AG04449 (cell line): Measurements from ENCODE around the gene RPS3.

Experiments used
- CTCF ChIA-PET: fragments of 350-600 bp; formaldehyde crosslinking; extraction: SDS; loops from one replicate; lab custom pipeline; 2021; ENCODE audit warnings: antibody characterized with exemption; lab: Yijun Ruan, JAX
- POLR2A ChIA-PET: fragments of 400-600, 350-600 bp; formaldehyde crosslinking; extraction: SDS; loops from one replicate; lab custom pipeline; 2020; ENCODE audit warnings: antibody characterized with exemption, inconsistent platforms; lab: Yijun Ruan, JAX
- DNase-seq: peaks from one replicate; pipeline ENCODE4 v3.0.0-alpha.2; 2010; ENCODE audit warnings: low read depth, low spot score
- H3K4me3 ChIP-seq: 2 replicates; pipeline ENCODE4 v1.5.1; 2011; ENCODE audit warnings: low read depth, mild to moderate bottlenecking, control low read depth, low read length
- TF ChIP-seq, protein P1 (sequence below): IDR thresholded peaks from one replicate; pipeline ENCODE4 v1.5.1; 2011; ENCODE audit warnings: mild to moderate bottlenecking, moderate library complexity, low read length, control low read depth, inconsistent platforms; ENCODE audit not compliant: insufficient read depth; ENCODE audit errors: missing control alignments

Gene RPS3

DNA sequence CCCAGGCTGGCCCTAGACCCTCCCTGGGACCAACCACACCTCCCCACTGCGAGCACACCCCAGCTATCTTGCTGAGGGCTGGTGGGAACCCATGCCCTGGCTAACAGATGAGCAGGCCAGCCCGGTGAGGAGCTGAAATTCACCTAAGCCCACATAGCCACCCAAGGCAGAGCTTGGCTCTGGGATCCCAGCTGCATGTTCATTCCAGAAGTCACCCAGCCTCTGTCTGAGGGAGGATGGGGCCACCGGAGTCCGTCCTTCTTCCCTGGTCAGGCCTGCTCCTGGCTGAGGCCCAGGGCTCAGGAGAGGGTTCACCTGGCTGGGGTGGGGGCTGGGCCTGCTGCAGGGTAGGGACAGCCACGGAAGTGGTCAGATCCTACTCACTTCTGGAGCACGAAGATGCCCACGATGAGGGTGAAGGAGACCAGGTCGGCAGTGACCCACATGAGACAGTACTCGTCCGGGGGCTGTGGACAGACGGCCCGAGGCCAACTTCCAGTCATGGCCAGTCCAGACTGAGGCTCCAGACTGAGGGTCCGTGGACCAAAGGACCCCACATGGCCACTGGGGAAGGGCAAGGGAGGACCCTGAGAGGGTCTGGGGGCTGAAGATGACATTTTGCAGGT is 40.3 kb downstream of the RPS3 start:
- DNase-seq: no peak
- TF ChIP-seq, protein P1, sequence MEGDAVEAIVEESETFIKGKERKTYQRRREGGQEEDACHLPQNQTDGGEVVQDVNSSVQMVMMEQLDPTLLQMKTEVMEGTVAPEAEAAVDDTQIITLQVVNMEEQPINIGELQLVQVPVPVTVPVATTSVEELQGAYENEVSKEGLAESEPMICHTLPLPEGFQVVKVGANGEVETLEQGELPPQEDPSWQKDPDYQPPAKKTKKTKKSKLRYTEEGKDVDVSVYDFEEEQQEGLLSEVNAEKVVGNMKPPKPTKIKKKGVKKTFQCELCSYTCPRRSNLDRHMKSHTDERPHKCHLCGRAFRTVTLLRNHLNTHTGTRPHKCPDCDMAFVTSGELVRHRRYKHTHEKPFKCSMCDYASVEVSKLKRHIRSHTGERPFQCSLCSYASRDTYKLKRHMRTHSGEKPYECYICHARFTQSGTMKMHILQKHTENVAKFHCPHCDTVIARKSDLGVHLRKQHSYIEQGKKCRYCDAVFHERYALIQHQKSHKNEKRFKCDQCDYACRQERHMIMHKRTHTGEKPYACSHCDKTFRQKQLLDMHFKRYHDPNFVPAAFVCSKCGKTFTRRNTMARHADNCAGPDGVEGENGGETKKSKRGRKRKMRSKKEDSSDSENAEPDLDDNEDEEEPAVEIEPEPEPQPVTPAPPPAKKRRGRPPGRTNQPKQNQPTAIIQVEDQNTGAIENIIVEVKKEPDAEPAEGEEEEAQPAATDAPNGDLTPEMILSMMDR: no peak
- ChIA-PET POLR2A (no interaction called here), CTCF (interaction anchor here (1.1 to 9.4 kb wide), 4 partner anchors 10 to 87 kb away, joined by 3 to 658 read pairs (median 7); partner anchors contain the start of gene GDPD5)
- H3K4me3 ChIP-seq: no peak overlapping the region

DNA sequence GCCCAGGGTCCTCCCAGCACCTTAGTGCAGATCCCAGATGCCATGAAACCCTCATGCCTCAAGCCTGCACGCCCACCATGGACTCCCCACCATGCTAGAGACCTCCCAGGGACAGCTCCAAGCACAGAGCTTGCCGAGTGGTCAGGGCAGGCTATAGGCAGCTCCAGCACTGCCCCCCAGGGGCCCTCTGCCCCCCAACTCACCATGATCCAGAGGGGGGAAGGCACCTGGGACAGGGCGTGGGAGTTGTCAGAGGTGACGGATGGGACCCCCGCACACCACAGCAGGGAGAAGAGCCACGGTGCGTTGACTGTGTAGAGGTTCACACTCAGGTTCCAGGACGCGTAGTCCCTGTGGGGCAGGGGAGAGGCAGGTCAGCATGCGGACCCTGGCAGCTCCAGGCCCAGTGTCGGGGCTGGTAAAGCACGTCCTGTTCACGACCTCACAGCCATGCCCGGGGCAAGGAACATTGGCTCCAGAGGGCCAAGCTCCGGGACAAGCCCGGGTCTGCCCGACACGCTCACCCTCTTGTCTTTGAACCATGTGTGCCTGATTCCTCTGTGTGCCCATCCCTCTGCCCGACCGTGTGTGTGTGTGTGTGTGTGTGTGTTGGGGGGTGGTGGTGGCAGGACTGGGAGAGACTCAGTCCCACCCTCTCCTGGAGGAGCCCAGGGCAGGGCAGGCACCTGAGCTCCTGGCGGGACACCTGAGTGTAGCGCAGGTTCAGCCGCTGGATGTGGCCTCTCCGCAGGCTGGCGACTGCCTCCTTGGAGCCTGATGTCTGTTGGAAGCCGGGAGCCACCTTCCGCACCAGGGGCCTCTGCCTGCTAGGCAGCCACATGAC is 41.9 kb downstream of the RPS3 start:
- TF ChIP-seq, protein P1: no peak
- no peak overlapping the region for H3K4me3 ChIP-seq
- ChIA-PET CTCF (interaction anchor here (1.3 to 9.4 kb wide), 4 partner anchors 9 to 85 kb away, joined by 5 to 658 read pairs (median 8); partner anchors contain the start of gene GDPD5), POLR2A (no interaction called here)
- no peak for DNase-seq

GRCh38 chr11:75441804-75442132 is 42.5 kb downstream of the RPS3 start:
- CTCF ChIA-PET: interaction anchor here (1.0 to 9.4 kb wide), 3 partner anchors 54 to 162 kb away, joined by 3 to 658 read pairs (median 5); partner anchors contain the start of gene GDPD5
- H3K4me3 ChIP-seq: no peak overlapping the region
- DNase-seq: no peak
- POLR2A ChIA-PET: no interaction called here
- TF ChIP-seq, protein P1: no peak

GRCh38 chr11:75442161-75442885 is 43.0 kb downstream of the RPS3 start:
- DNase-seq: no peak
- TF ChIP-seq, protein P1: no peak
- CTCF ChIA-PET: interaction anchor here (1.0 to 9.4 kb wide), 3 partner anchors 9 to 163 kb away, joined by 3 to 658 read pairs (median 3); partner anchors contain the start of gene GDPD5
- POLR2A ChIA-PET: no interaction called here
- H3K4me3 ChIP-seq: no peak overlapping the region

DNA sequence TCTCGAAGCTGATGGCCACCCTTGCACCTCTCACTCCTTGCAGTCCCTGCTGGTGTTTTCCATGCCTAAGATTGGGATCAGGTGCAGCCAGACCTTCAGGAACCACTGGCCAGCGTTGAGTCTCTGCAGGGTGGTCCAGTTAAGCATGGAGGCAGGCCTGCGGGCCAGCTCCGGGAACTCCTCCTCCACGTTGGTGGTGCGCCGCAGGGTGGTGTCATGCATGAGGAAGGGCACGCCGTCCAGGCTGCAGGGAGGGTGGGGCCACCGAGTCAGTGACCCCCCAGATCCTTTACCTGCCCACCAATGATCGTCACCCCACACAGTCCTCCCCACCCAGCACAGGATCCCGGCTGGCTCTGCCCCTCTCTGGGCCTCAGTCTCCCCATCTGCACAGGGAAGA is 43.7 kb downstream of the RPS3 start:
- ChIA-PET POLR2A (no interaction called here), CTCF (interaction anchor here (1.3 to 9.4 kb wide), 7 partner anchors 8 to 83 kb away, joined by 3 to 658 read pairs (median 33); partner anchors contain the start of genes GDPD5 and KLHL35)
- DNase-seq: no peak
- H3K4me3 ChIP-seq: no peak overlapping the region
- TF ChIP-seq, protein P1: no peak
